Stomach (tissue), 9 donors: Measurements from ENCODE around the gene OASL. TPM values are rescaled to one million over a fixed set of nuclear protein-coding genes. Genes with fewer than 3 reads are reported as not detected.

Experiments
- DNase-seq, 2 donors: peaks; one replicate each; pipeline versions ENCODE4 v3.0.0 to v3.0.0-alpha.2; 2013 to 2019
- H3K27ac ChIP-seq, 5 donors: fragments of 200-600 bp in 4 of 5; sonication (generic) in 4 of 5; one replicate each; pipeline ENCODE4 v1.5.1; 2013 to 2019; ENCODE audit warnings: mild to moderate bottlenecking in 1 of 5, moderate library complexity in 1 of 5
- H3K27me3 ChIP-seq, 3 donors: fragments of 200-600 bp; sonication (generic); one replicate each; pipeline ENCODE4 v1.5.1; 2017 to 2019; ENCODE audit warnings: mixed run types in 1 of 3
- H3K36me3 ChIP-seq, 4 donors: fragments of 200-600 bp; sonication (generic); 1 replicate in 3 of 4; 2 replicates in 1 of 4; pipeline ENCODE4 v1.5.1; 2016 to 2019
- H3K4me1 ChIP-seq, 4 donors: fragments of 200-600 bp; sonication (generic); one replicate each; pipeline ENCODE4 v1.5.1; 2016 to 2019
- H3K4me3 ChIP-seq, 4 donors: fragments of 200-600 bp; sonication (generic) in 3 of 4; one replicate each; pipeline ENCODE4 v1.5.1; 2016 to 2019; ENCODE audit warnings: mild to moderate bottlenecking in 1 of 4
- H3K9me3 ChIP-seq, 4 donors: fragments of 200-600 bp; sonication (generic); one replicate each; pipeline ENCODE4 v1.5.1; 2016 to 2019
- EP300 ChIP-seq: sonication (generic); formaldehyde crosslinking; IDR thresholded peaks from one replicate; pipeline ENCODE4 v1.6.1; 2017; ENCODE audit warnings: antibody characterized with exemption
- POLR2A ChIP-seq, 4 donors: fragments of 450-650 bp; IDR thresholded peaks; one replicate each; pipeline ENCODE4 v1.6.1; 2016; ENCODE audit warnings: antibody characterized with exemption in 4 of 4, control low read depth in 2 of 4, mild to moderate bottlenecking in 1 of 4, moderate library complexity in 1 of 4
- POLR2AphosphoS5 ChIP-seq, 3 donors: sonication (generic); formaldehyde crosslinking; IDR thresholded peaks; one replicate each; pipeline ENCODE4 v1.6.1; 2016; ENCODE audit warnings: antibody characterized with exemption in 3 of 3
- WGBS, 5 donors: extraction: QIAGEN DNeasy Blood & Tissue Kit in 3 of 5; methylation state at CpG; one replicate each; pipeline versions ENCODE4 v1.1.5 to v1.1.7; 2013 to 2018; 5-methylcytosine and 5-hydroxymethylcytosine counted together
- intact Hi-C: fragments of 100-400 bp; cut with DNase I; formaldehyde crosslinking; loops from one replicate; pipeline ENCODE4 v1.15.1; 2023; ENCODE audit warnings: low total_unique reads
- polyA plus RNA-seq, 3 donors: library from polyadenylated mRNA; stranded (reverse); fragments of 200-250 nt; gene quantifications; one replicate each; pipeline ENCODE4 v1.2.3, GENCODE V29; 2013
- total RNA-seq, 5 donors: library from RNA; depleted of rRNA; stranded (reverse); fragments of >200 nt; gene quantifications; one replicate each; pipeline versions ENCODE4 v1.1.0 to v1.2.3, GENCODE V29; 2014 to 2016
- TF ChIP-seq, protein P1 (sequence below), 7 experiments: fragments of 450-650 bp in 4 of 7; fragments of 200-600 bp in 3 of 7; sonication (generic) in 3 of 7; IDR thresholded peaks; one replicate each; pipeline ENCODE4 v1.5.1; 2016 to 2019; ENCODE audit warnings: antibody characterized with exemption in 7 of 7, control low read depth in 2 of 7, mild to moderate bottlenecking in 1 of 7
- donor health status: healthy with polysubstance abuse.
- donor health status: Bipolar disorder and iron deficiency.
- donor health status: healthy.

OASL gene
- total and polyA plus RNA-seq, 8 donors: 2.1 to 54.7 (median 22.0) TPM; not detected in 2

DNA sequence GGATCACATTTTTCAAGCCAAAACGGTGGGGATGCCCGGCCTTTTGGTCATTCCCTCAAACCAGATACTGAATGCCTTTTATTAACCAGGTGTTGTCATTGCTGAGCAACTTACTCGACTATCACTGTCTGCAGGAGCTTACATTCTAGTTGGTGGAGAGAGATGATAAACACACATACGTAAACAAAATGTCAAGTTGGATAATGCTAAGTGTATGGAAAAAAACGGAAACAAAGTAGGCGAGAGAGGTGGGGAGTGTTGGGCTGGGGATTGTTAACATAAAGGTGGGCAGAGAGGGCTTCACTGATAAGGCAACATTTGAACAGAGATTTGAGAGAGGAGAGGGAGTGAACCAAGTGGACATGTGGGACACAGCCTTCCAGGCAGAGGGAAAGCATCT, 27.2 kb downstream of the OASL start:
- Histone ChIP-seq H3K4me1 (peaks cover 6 to 21% (median 18%) of the 10 kb centered on the region in 4 donors), H3K27ac (no peak overlapping the region), H3K36me3 (peaks cover 10 to 66% (median 56%) of the 10 kb centered on the region in 4 donors), H3K4me3 (no peak overlapping the region), H3K9me3 (no peaks in the 10 kb centered on the region), H3K27me3 (no peaks in the 10 kb centered on the region)
- 65 to 72% (median 69%) methylated on average over 6 of the region's 6 CpGs for WGBS, 5 donors
- DNase-seq: no peak
- TF ChIP-seq, protein P1, sequence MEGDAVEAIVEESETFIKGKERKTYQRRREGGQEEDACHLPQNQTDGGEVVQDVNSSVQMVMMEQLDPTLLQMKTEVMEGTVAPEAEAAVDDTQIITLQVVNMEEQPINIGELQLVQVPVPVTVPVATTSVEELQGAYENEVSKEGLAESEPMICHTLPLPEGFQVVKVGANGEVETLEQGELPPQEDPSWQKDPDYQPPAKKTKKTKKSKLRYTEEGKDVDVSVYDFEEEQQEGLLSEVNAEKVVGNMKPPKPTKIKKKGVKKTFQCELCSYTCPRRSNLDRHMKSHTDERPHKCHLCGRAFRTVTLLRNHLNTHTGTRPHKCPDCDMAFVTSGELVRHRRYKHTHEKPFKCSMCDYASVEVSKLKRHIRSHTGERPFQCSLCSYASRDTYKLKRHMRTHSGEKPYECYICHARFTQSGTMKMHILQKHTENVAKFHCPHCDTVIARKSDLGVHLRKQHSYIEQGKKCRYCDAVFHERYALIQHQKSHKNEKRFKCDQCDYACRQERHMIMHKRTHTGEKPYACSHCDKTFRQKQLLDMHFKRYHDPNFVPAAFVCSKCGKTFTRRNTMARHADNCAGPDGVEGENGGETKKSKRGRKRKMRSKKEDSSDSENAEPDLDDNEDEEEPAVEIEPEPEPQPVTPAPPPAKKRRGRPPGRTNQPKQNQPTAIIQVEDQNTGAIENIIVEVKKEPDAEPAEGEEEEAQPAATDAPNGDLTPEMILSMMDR (IDR thresholded peaks at IDR 0.05): no peak
- TF ChIP-seq EP300 (no peak), POLR2AphosphoS5 (IDR thresholded peaks at IDR 0.05) (no peak), POLR2A (IDR thresholded peaks at IDR 0.05) (no peak)
- intact Hi-C loops: no loop called here

DNA sequence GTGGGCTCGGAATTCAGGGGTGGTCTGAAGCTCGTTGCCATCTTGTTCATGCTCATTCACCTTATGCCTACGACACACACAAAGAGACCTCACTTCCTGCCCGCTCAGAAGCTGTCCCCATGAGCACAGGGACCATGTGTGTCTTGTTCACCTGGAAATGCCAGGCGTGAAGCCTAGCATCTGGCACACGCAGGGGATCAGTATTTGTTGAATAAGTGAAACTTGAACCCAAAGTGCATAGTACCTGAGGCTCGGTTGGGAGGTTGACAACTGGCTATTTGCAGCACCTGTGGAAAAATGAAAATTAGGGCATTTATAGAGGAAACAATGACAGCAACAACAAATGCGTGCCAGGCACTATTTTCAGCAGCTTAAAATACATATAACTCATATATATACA, 28.2 kb downstream of the OASL start:
- no peak overlapping the region for H3K4me3 ChIP-seq
- no peaks in the 10 kb centered on the region for H3K9me3 ChIP-seq
- no peak for DNase-seq
- intact Hi-C loops: no loop called here
- peaks cover 5 to 19% (median 13%) of the 10 kb centered on the region in 4 donors for H3K4me1 ChIP-seq
- H3K27ac ChIP-seq: no peak overlapping the region
- 89 to 94% (median 92%) methylated on average over 8 of the region's 8 CpGs for WGBS, 5 donors
- peaks cover 10 to 75% (median 65%) of the 10 kb centered on the region in 4 donors for H3K36me3 ChIP-seq
- H3K27me3 ChIP-seq: no peaks in the 10 kb centered on the region
- no peak for TF ChIP-seq POLR2A (IDR thresholded peaks at IDR 0.05)
- TF ChIP-seq POLR2AphosphoS5 (IDR thresholded peaks at IDR 0.05): no peak
- TF ChIP-seq, protein P1 (IDR thresholded peaks at IDR 0.05): no peak
- no peak for TF ChIP-seq EP300

- TF ChIP-seq, protein P1 (IDR thresholded peaks at IDR 0.05): peak in 5 of 7 experiments; percentile 17 to 77 (median 47)
- TF ChIP-seq EP300 (no peak), POLR2AphosphoS5 (IDR thresholded peaks at IDR 0.05) (peak in 1 of 3 donors; percentile 70)
- peak; percentile 76 to 84 for DNase-seq
- H3K4me3 ChIP-seq: no peak overlapping the region
- no peak overlapping the region for H3K27ac ChIP-seq
- H3K4me1 ChIP-seq: peaks cover under 1 to 9% (median 4%) of the 10 kb centered on the region in 4 donors
- no peaks in the 10 kb centered on the region for H3K9me3 ChIP-seq
- H3K36me3 ChIP-seq: peaks cover 18 to 85% (median 75%) of the 10 kb centered on the region in 4 donors
- H3K27me3 ChIP-seq: no peaks in the 10 kb centered on the region
- 28 to 48% (median 33%) methylated on average over 10 of the region's 10 CpGs for WGBS, 5 donors
- intact Hi-C loops: no loop called here
Measured at GRCh38 chr12:121009741-121010140, 29.3 kb downstream of the OASL start.

DNA sequence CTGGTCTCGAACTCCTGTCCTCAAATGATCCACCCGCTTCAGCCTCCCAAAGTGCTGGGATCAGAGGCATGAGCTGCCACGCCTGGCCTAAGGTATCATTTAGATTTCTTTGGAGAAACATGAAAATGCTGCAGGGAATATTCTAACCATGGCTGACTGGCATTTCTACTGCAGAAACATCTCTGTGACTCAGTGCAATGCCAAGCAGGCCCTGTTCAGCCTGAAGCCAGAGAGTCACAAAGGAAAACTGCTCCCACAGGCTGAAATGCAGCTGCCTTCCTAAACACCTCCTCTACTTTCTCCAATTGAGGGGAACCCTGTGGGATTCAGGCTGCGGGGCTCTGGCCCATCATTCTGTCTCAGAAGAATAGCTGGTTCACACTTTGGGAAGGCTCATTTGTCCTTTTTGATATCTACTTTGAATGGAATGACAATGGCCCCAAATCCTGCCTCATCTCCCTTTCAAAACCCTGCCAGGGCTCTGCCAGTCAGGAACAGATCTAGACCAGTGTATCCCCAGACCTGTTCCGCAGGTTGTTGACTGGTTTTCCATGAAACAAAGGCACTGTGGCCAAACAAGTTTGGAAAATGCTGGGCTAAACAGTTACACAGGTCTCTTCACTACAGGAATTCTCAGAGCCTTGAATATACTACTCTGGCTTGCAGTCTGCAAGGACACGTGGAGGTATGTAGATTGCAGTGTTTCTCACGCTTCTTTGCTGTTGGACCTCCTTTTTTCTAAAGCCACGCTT, 30.5 kb downstream of the OASL start:
- TF ChIP-seq EP300: no peak
- no peak for TF ChIP-seq POLR2AphosphoS5 (IDR thresholded peaks at IDR 0.05)
- TF ChIP-seq POLR2A (IDR thresholded peaks at IDR 0.05): no peak
- TF ChIP-seq, protein P1 (IDR thresholded peaks at IDR 0.05): no peak
- H3K4me1 ChIP-seq: peaks cover 5 to 21% (median 14%) of the 10 kb centered on the region in 4 donors
- no peaks in the 10 kb centered on the region for H3K27me3 ChIP-seq
- H3K27ac ChIP-seq: no peak overlapping the region
- peaks cover 18 to 93% (median 87%) of the 10 kb centered on the region in 4 donors for H3K36me3 ChIP-seq
- no peak for DNase-seq
- intact Hi-C loops: no loop called here
- WGBS, 5 donors: 91 to 96% (median 95%) methylated on average over 8 of the region's 8 CpGs
- H3K9me3 ChIP-seq: no peaks in the 10 kb centered on the region
- no peak overlapping the region for H3K4me3 ChIP-seq
